GM20431 (cell line): ENCODE results near the gene SOCS3.
"Not testable (repeated sequence)": the region's sequence is repeated elsewhere in the genome, so short reads cannot be mapped to it uniquely, and the experiment has no call there.

Experiments
- in situ Hi-C: fragments of 300-500 bp; cut with MseI, MboI; formaldehyde crosslinking; loops from one replicate; pipeline ENCODE4 v1.15.0; 2020; ENCODE audit warnings: low sequenced_read_pairs; ENCODE audit not compliant: unreplicated experiment

Gene SOCS3

GRCh38 chr17:78314683-78315354, 45.1 kb downstream of the SOCS3 start:
- in situ Hi-C loops: no loop called here

- in situ Hi-C loops: no loop called here
These were observed 45.9 kb downstream of the SOCS3 start for GRCh38 chr17:78313735-78314648.

- in situ Hi-C loops: not testable (repeated sequence)
These were observed 50.1 kb downstream of the SOCS3 start for GRCh38 chr17:78309659-78310255.

- in situ Hi-C loops: no loop called here
These were observed 51.8 kb downstream of the SOCS3 start for GRCh38 chr17:78307887-78308638.

- in situ Hi-C loops: no loop called here
These were observed 53.0 kb downstream of the SOCS3 start for GRCh38 chr17:78306913-78307312.
